ENCODE results near the gene MOSPD3. TPM values are rescaled to one million over a fixed set of nuclear protein-coding genes. Genes with fewer than 3 reads are reported as not detected.

The MOSPD3 gene
- total RNA-seq, 1 donor from 2014 or later: 11.0 TPM

DNA sequence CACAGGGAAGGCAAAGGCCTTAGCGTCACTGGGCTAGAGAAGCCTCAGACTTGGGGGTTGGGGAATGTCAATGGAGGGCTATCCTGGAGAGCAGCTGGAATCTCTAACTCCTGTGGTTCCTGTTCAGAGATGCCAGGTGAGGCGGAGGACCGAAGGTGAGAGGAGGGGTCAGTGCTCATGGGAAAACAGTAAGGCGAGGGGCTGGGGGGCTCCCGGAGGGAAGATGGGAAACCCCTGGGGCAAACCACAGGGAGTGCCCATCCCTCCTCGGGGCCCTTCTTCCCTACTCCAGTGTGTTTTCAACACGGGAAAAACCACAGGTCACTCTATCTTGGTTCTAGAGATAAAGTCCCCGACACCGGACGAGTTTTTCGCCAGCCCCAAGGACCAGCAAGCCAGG is 29.7 kb upstream of the MOSPD3 start:
- peaks cover 31 to 50% of the 10 kb centered on the region in 2 donors for H3K36me3 ChIP-seq
- no peak overlapping the region for H3K27ac ChIP-seq
- H3K4me3 ChIP-seq: no peak overlapping the region

GRCh38 chr7:100583132-100584053 is 28.9 kb upstream of the MOSPD3 start:
- intact Hi-C loops (cut with DNase I): no loop called here
- Histone ChIP-seq H3K4me1 (peaks cover 0 to 22% of the 10 kb centered on the region in 2 donors), H3K36me3 (peaks cover 24 to 42% of the 10 kb centered on the region in 2 donors), H3K27ac (peak overlapping the region; percentile 8 to 84), H3K4me3 (peak overlapping the region in 1 of 2 donors; percentile 82), H3K27me3 (no peaks in the 10 kb centered on the region), H3K9me3 (no peaks in the 10 kb centered on the region)
- peak in 1 of 2 donors; percentile 28 for DNase-seq (ENCODE audit: low spot score in 2 of 2)
- TF ChIP-seq CTCF (IDR thresholded peaks at IDR 0.05): no peak

More for the DNA sequence above, 29.7 kb upstream of the MOSPD3 start:
- Histone ChIP-seq H3K27me3 (no peaks in the 10 kb centered on the region), H3K9me3 (no peaks in the 10 kb centered on the region), H3K4me1 (peaks cover 0 to 22% of the 10 kb centered on the region in 2 donors)
- DNase-seq (ENCODE audit: low spot score in 2 of 2): no peak
- no peak for TF ChIP-seq CTCF (IDR thresholded peaks at IDR 0.05)
- intact Hi-C loops (cut with DNase I): no loop called here

GRCh38 chr7:100584054-100584682 is 28.2 kb upstream of the MOSPD3 start:
- Histone ChIP-seq H3K27ac (peak overlapping the region; percentile 8 to 84), H3K4me1 (peaks cover 0 to 22% of the 10 kb centered on the region in 2 donors)
- intact Hi-C loops (cut with DNase I): no loop called here

DNA sequence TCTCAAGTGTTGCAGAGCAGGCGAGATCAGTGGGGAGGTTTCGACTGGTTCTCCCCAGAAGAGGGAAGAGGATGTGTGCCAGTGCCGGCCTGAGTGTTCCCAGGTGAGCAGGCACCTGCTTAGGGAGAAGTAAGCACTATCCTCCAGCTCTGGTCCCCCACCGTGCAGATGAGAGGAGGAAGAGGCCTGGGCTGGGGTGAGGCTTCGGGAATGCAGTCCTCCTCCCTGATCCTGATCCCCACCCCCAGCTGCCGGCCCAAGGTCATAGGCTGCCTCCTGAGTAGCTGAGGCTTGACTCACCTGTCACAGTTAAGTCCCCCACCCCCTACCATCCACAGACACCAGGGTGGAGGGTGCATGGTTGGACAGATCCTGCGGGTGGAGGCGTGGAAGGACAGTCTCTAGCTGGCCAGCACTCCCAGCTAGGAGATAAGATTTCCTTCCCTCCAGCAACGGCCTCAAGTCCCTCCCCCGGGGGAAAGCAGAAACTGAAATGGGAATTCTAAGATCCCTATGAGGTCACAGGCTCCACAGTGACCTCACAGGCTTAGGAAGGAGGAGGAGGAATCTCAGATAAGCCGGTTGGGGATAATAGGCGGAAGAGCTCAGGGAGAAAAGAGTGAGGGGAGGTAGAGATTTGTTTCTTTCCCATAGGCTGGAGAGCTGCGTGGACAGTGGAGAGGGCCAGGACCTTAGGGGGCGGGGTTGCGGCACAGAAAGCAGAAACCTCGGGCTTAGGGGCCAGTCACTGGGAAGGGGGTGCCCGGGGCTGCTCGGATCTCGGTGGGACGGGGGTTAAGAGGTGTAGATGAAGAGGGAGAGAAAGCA is 27.4 kb upstream of the MOSPD3 start:
- H3K4me1 ChIP-seq: peaks cover 0 to 22% of the 10 kb centered on the region in 2 donors
- peak overlapping the region; percentile 82 for H3K4me3 ChIP-seq
- H3K27me3 ChIP-seq: no peaks in the 10 kb centered on the region
- no peaks in the 10 kb centered on the region for H3K9me3 ChIP-seq
- peak overlapping the region; percentile 84 to 87 for H3K27ac ChIP-seq
- intact Hi-C loops (cut with DNase I): no loop called here
- no peak for TF ChIP-seq CTCF (IDR thresholded peaks at IDR 0.05)
- no peak for DNase-seq (ENCODE audit: low spot score in 2 of 2)
- peaks cover 16 to 29% of the 10 kb centered on the region in 2 donors for H3K36me3 ChIP-seq

More at GRCh38 chr7:100584054-100584682, 28.2 kb upstream of the MOSPD3 start:
- Histone ChIP-seq H3K36me3 (peaks cover 16 to 34% of the 10 kb centered on the region in 2 donors), H3K27me3 (no peaks in the 10 kb centered on the region), H3K9me3 (no peaks in the 10 kb centered on the region), H3K4me3 (peak overlapping the region; percentile 82)
- TF ChIP-seq CTCF (IDR thresholded peaks at IDR 0.05): no peak
- no peak for DNase-seq (ENCODE audit: low spot score in 2 of 2)

Measured in ascending aorta (tissue), 2 donors.